ENCODE measurements around the gene ZMYND15. TPM values are rescaled to one million over a fixed set of nuclear protein-coding genes. Genes with fewer than 3 reads are reported as not detected.
A peak's percentile ranks its signal among the peaks of the same experiment; 100 is the strongest.

Gene ZMYND15
- total and polyA plus RNA-seq, 2 of the 13 experiments (the other 11 are each of a cell fraction or from before 2014, with no cell fraction given), result 0.24 to 2.7 TPM

- TF ChIP-seq HNF4A (CRISPR knock-in tag; IDR thresholded peaks at IDR 0.05) (peak; percentile 98), CBX1 (IDR thresholded peaks at IDR 0.05; ENCODE audit: low read depth) (peak; percentile 47), ZNF362 (CRISPR knock-in tag; IDR thresholded peaks at IDR 0.05; ENCODE audit: borderline replicate concordance) (peak; percentile 56; the same call in 1 of the 2 replicates), RARG (CRISPR knock-in tag; IDR thresholded peaks at IDR 0.05; ENCODE audit: low read depth) (no peak), KAT7 (CRISPR knock-in tag; IDR thresholded peaks at IDR 0.05; ENCODE audit: borderline replicate concordance) (peak; percentile 43; the same call in 1 of the 2 replicates), HOXA3 (CRISPR knock-in tag; IDR thresholded peaks at IDR 0.05) (peak; percentile 87; the same call in 1 of the 2 replicates), MEIS2 (CRISPR knock-in tag; IDR thresholded peaks at IDR 0.05) (peak; percentile 90), ZBTB37 (CRISPR knock-in tag; IDR thresholded peaks at IDR 0.05) (no peak), ZNF343 (CRISPR knock-in tag; IDR thresholded peaks at IDR 0.05) (peak; percentile 66; the same call in 1 of the 2 replicates), NR2F6 (IDR thresholded peaks at IDR 0.05) (peak; percentile 53), NR2F6 (CRISPR knock-in tag; IDR thresholded peaks at IDR 0.05) (peak; percentile 84), ZMYM4 (CRISPR knock-in tag; IDR thresholded peaks at IDR 0.05) (peak; percentile 61; the same call in 1 of the 2 replicates), ZNF354B (CRISPR knock-in tag; IDR thresholded peaks at IDR 0.05) (0 out of 2 replicates have a peak, but pooled peaks have one; percentile 28), REPIN1 (CRISPR knock-in tag; IDR thresholded peaks at IDR 0.05; ENCODE audit: borderline replicate concordance, low read depth) (peak; percentile 58; the same call in 1 of the 2 replicates), TARDBP (CRISPR knock-in tag; IDR thresholded peaks at IDR 0.05) (peak; percentile 75), GFI1 (CRISPR knock-in tag; IDR thresholded peaks at IDR 0.05; ENCODE audit: borderline replicate concordance) (peak; percentile 70), ZNF121 (CRISPR knock-in tag; IDR thresholded peaks at IDR 0.05) (peak; percentile 55; the same call in 1 of the 2 replicates), ZSCAN21 (CRISPR knock-in tag; IDR thresholded peaks at IDR 0.05; ENCODE audit: borderline replicate concordance) (peak; percentile 87), ZNF180 (CRISPR knock-in tag; IDR thresholded peaks at IDR 0.05; ENCODE audit: borderline replicate concordance, low read depth) (0 out of 2 replicates have a peak, but pooled peaks have one; percentile 25), BRD4 (CRISPR knock-in tag; IDR thresholded peaks at IDR 0.05) (peak; percentile 88), ZNF143 (CRISPR knock-in tag; IDR thresholded peaks at IDR 0.05) (no peak), SRSF4 (IDR thresholded peaks at IDR 0.05; ENCODE audit: low read depth, low read length, poor library complexity, severe bottlenecking) (no peak), ZNF619 (CRISPR knock-in tag; IDR thresholded peaks at IDR 0.05) (peak; percentile 74; the same call in 1 of the 2 replicates), ZIK1 (CRISPR knock-in tag; IDR thresholded peaks at IDR 0.05; ENCODE audit: borderline replicate concordance, low read depth) (peak; percentile 75; the same call in 1 of the 2 replicates), ZNF550 (CRISPR knock-in tag; IDR thresholded peaks at IDR 0.05; ENCODE audit: borderline replicate concordance) (no peak), DMAP1 (CRISPR knock-in tag; IDR thresholded peaks at IDR 0.05) (peak; percentile 89), KLF11 (CRISPR knock-in tag; IDR thresholded peaks at IDR 0.05) (peak; percentile 88; the same call in 1 of the 2 replicates)
These were observed 32.0 kb downstream of the ZMYND15 start, which contains the start of gene TM4SF5 (continued) for GRCh38 chr17:4771519-4772234.
